Ecto neural progenitor cell (in vitro differentiated cells): Measurements from ENCODE around the gene OR4K14.
"Not testable (repeated sequence)": the region's sequence is repeated elsewhere in the genome, so short reads cannot be mapped to it uniquely, and the experiment has no call there.

Experiments used
- DNase-seq: peaks from one replicate; pipeline ENCODE4 v3.0.0-alpha.2; 2018; ENCODE audit warnings: low spot score

The OR4K14 gene

GRCh38 chr14:20019257-20019865 lies at the start of gene OR4K14:
TSS of gene OR4K14 (minus strand) at chr14:20019307. CDS start at chr14:20015193, 4,114 bp downstream.
- DNase-seq, result no peak

GRCh38 chr14:20059745-20060144 lies 40.6 kb upstream of the OR4K14 start, which contains the start of gene OR4L1:
TSS of gene OR4L1 (plus strand) at chr14:20060045. CDS start at chr14:20060045, 0 bp downstream.
- DNase-seq, result no peak

- DNase-seq, result no peak
Observed at GRCh38 chr14:20048202-20048601, 29.1 kb upstream of the OR4K14 start.

GRCh38 chr14:20044243-20044642 lies 25.1 kb upstream of the OR4K14 start:
- no peak for DNase-seq

GRCh38 chr14:20035938-20036337 lies 16.8 kb upstream of the OR4K14 start, which contains the start of gene OR4K13:
TSS of gene OR4K13 (minus strand) at chr14:20036038. CDS start at chr14:20034758, 1,280 bp downstream.
- DNase-seq, result no peak

GRCh38 chr14:20035449-20035848 lies 16.3 kb upstream of the OR4K14 start:
- DNase-seq, result no peak

GRCh38 chr14:20031058-20031457 lies 12.0 kb upstream of the OR4K14 start:
- DNase-seq, result no peak

GRCh38 chr14:20008156-20008555 lies 11.0 kb downstream of the OR4K14 start:
- no peak for DNase-seq

- DNase-seq, result no peak
Observed at GRCh38 chr14:20002319-20002718, 16.8 kb downstream of the OR4K14 start.

- no peak for DNase-seq
Observed at GRCh38 chr14:20001863-20002262, 17.2 kb downstream of the OR4K14 start, which contains the start of gene OR4Q2. TSS of gene OR4Q2 (plus strand) at chr14:20002163.

- DNase-seq, result no peak
Observed at GRCh38 chr14:19993438-19993837, 25.7 kb downstream of the OR4K14 start.

GRCh38 chr14:19975291-19975690 lies 43.8 kb downstream of the OR4K14 start, which contains the start of gene OR4K15:
TSS of gene OR4K15 (plus strand) at chr14:19975591. CDS start at chr14:19975591, 0 bp downstream.
- DNase-seq, result no peak

GRCh38 chr14:19974844-19975243 lies 44.3 kb downstream of the OR4K14 start:
- DNase-seq, result no peak

GRCh38 chr14:19969735-19970134 lies 49.4 kb downstream of the OR4K14 start:
- not testable (repeated sequence) for DNase-seq
